ENCODE results near the gene LIN37.

- no peak for TF ChIP-seq POLR2A (IDR thresholded peaks at IDR 0.05; ENCODE audit: low read depth)
- no peak for TF ChIP-seq CTCF (IDR thresholded peaks at IDR 0.05)
- no peak for TF ChIP-seq POLR2AphosphoS5 (IDR thresholded peaks at IDR 0.05)
Measured at GRCh38 chr19:35739275-35740107, 8.9 kb upstream of the LIN37 start.

Data from esophagus muscularis mucosa (tissue), 3 donors.